OCI-M2 (cell line): Measurements from ENCODE around the gene PNCK.
"Not testable (repeated sequence)": the region's sequence is repeated elsewhere in the genome, so short reads cannot be mapped to it uniquely, and the experiment has no call there.

Source experiments
- DNase-seq: peaks from one replicate; lab custom pipeline; 2025; ENCODE audit not compliant: unreplicated experiment; lab: John Stamatoyannopoulos, UW

Gene PNCK

GRCh38 chrX:153699210-153699783 is 25.7 kb upstream of the PNCK start:
- DNase-seq = not testable (repeated sequence)

- DNase-seq = no peak
These were observed 24.6 kb upstream of the PNCK start for GRCh38 chrX:153697924-153698865.

GRCh38 chrX:153696986-153697722 is 23.5 kb upstream of the PNCK start:
- DNase-seq = not testable (repeated sequence)

GRCh38 chrX:153696538-153696937 is 22.9 kb upstream of the PNCK start:
- DNase-seq = not testable (repeated sequence)

GRCh38 chrX:153696100-153696499 is 22.5 kb upstream of the PNCK start:
- no peak for DNase-seq

GRCh38 chrX:153694687-153695270 is 21.2 kb upstream of the PNCK start:
- DNase-seq = no peak

GRCh38 chrX:153694256-153694655 is 20.6 kb upstream of the PNCK start:
- DNase-seq = not testable (repeated sequence)

- DNase-seq = no peak
These were observed 19.8 kb upstream of the PNCK start for GRCh38 chrX:153693216-153694086.

- DNase-seq = no peak
These were observed 19.1 kb upstream of the PNCK start for GRCh38 chrX:153692611-153693156.

- no peak for DNase-seq
These were observed 18.4 kb upstream of the PNCK start for GRCh38 chrX:153692003-153692402.

- not testable (repeated sequence) for DNase-seq
These were observed 17.6 kb upstream of the PNCK start for GRCh38 chrX:153691032-153691827.

- DNase-seq = no peak
These were observed 16.9 kb upstream of the PNCK start for GRCh38 chrX:153690466-153690865.

- no peak for DNase-seq
These were observed 16.2 kb upstream of the PNCK start for GRCh38 chrX:153689654-153690465.

- DNase-seq = no peak
These were observed 15.4 kb upstream of the PNCK start for GRCh38 chrX:153688911-153689590.

GRCh38 chrX:153688506-153688905 is 14.9 kb upstream of the PNCK start:
- DNase-seq = no peak

GRCh38 chrX:153688071-153688470 is 14.5 kb upstream of the PNCK start:
- no peak for DNase-seq

- no peak for DNase-seq
These were observed 13.8 kb upstream of the PNCK start, which contains the start of gene SLC6A8 for GRCh38 chrX:153687121-153688039. Gene SLC6A8 (plus strand): TSS chrX:153687926. CDS start chrX:153688575, 649 bp downstream.
